WTC11 (cell line): ENCODE results near the gene NSFL1C. TPM values are rescaled to one million over a fixed set of nuclear protein-coding genes. Genes with fewer than 3 reads are reported as not detected.

Experiments
- ATAC-seq: fragments of 200-7000 bp; cut with Tn5 transposase; 2 replicates; pipeline ENCODE4 v1.10.0; 2021; ENCODE audit warnings: mild to moderate bottlenecking, moderate library complexity
- CTCF ChIA-PET: fragments of 300-600 bp; sonication (Branson Sonifier 250); formaldehyde crosslinking; loops from one replicate; lab custom pipeline; 2021; ENCODE audit warnings: antibody characterized with exemption; lab: Charles Lee
- POLR2A ChIA-PET: fragments of 350-600 bp; sonication (Branson Sonifier 250); formaldehyde crosslinking; loops from one replicate; lab custom pipeline; 2021; ENCODE audit warnings: antibody characterized with exemption; lab: Charles Lee
- DNase-seq: peaks from one replicate; pipeline ENCODE4 v3.0.0; 2021; ENCODE audit warnings: low spot score
- H3K27ac Mint-ChIP-seq: 2 replicates; pipeline ENCODE4 v1.8.0; 2021; ENCODE audit warnings: mixed read lengths
- H3K27me3 Mint-ChIP-seq: 2 replicates; pipeline ENCODE4 v1.8.0; 2021; ENCODE audit warnings: low read depth, mild to moderate bottlenecking, moderate library complexity, mixed read lengths
- H3K36me3 Mint-ChIP-seq: 2 replicates; pipeline ENCODE4 v1.8.0; 2021; ENCODE audit warnings: mixed read lengths
- H3K4me1 Mint-ChIP-seq: 2 replicates; pipeline ENCODE4 v1.8.0; 2022; ENCODE audit warnings: mixed read lengths
- H3K4me3 Mint-ChIP-seq: 2 replicates; pipeline ENCODE4 v1.8.0; 2021; ENCODE audit warnings: mild to moderate bottlenecking, moderate library complexity, mixed read lengths
- H3K9me3 Mint-ChIP-seq: 2 replicates; pipeline ENCODE4 v1.8.0; 2021; ENCODE audit warnings: mixed read lengths
- ARID4B ChIP-seq: sonication (generic); formaldehyde crosslinking; IDR thresholded peaks from 2 replicates; pipeline ENCODE4 v1.8.0; 2023; ENCODE audit warnings: missing genetic modification reagents, mild to moderate bottlenecking, borderline replicate concordance
- ATF3 ChIP-seq: sonication (generic); formaldehyde crosslinking; conservative IDR thresholded peaks from 2 replicates; pipeline ENCODE4 v1.8.1; 2022; ENCODE audit warnings: mild to moderate bottlenecking, missing genetic modification reagents
- ATF6 ChIP-seq: sonication (generic); formaldehyde crosslinking; IDR thresholded peaks from 2 replicates; pipeline ENCODE4 v1.8.1; 2023; ENCODE audit warnings: mild to moderate bottlenecking, missing genetic modification reagents
- E2F4 ChIP-seq: sonication (generic); formaldehyde crosslinking; IDR thresholded peaks from 2 replicates; pipeline ENCODE4 v1.8.1; 2022; ENCODE audit warnings: low read depth, mild to moderate bottlenecking, moderate library complexity, missing genetic modification reagents, borderline replicate concordance
- ETV6 ChIP-seq: sonication (generic); formaldehyde crosslinking; IDR thresholded peaks from 2 replicates; pipeline ENCODE4 v1.8.1; 2022; ENCODE audit warnings: mild to moderate bottlenecking, missing genetic modification reagents
- GRHL2 ChIP-seq: fragments of 250-450 bp; sonication (Bioruptor Pico); IDR thresholded peaks from 2 replicates; pipeline ENCODE4 v1.8.0; 2022; ENCODE audit warnings: mild to moderate bottlenecking, moderate library complexity; ENCODE audit not compliant: insufficient replicate concordance, severe bottlenecking
- GTF2I ChIP-seq: fragments of 250-450 bp; sonication (Bioruptor Pico); conservative IDR thresholded peaks from 2 replicates; pipeline ENCODE4 v1.4.0; 2021; ENCODE audit warnings: mild to moderate bottlenecking
- IRF2 ChIP-seq: sonication (generic); formaldehyde crosslinking; IDR thresholded peaks from 2 replicates; pipeline ENCODE4 v1.8.0; 2022; ENCODE audit warnings: low read depth, missing genetic modification reagents, borderline replicate concordance
- MAX ChIP-seq: sonication (generic); formaldehyde crosslinking; IDR thresholded peaks from 2 replicates; pipeline ENCODE4 v1.8.0; 2022; ENCODE audit warnings: mild to moderate bottlenecking, missing genetic modification reagents
- NR2C2 ChIP-seq: sonication (generic); formaldehyde crosslinking; IDR thresholded peaks from 2 replicates; pipeline ENCODE4 v1.8.0; 2022; ENCODE audit warnings: mild to moderate bottlenecking, missing genetic modification reagents
- PREB ChIP-seq: sonication (generic); formaldehyde crosslinking; IDR thresholded peaks from 2 replicates; pipeline ENCODE4 v1.8.1; 2022; ENCODE audit warnings: mild to moderate bottlenecking, missing genetic modification reagents, moderate library complexity, borderline replicate concordance
- TP53 ChIP-seq: sonication (generic); formaldehyde crosslinking; IDR thresholded peaks from 2 replicates; pipeline ENCODE4 v1.8.1; 2023; ENCODE audit warnings: mild to moderate bottlenecking, missing genetic modification reagents
- ZMAT4 ChIP-seq: fragments of 250-450 bp; sonication (Bioruptor Pico); IDR thresholded peaks from 2 replicates; pipeline ENCODE4 v1.9.0; 2021; ENCODE audit warnings: mild to moderate bottlenecking
- ZNF416 ChIP-seq: fragments of 250-450 bp; sonication (Bioruptor Pico); IDR thresholded peaks from 2 replicates; pipeline ENCODE4 v1.9.0; 2021; ENCODE audit warnings: mild to moderate bottlenecking, inconsistent platforms
- ZNF423 ChIP-seq: fragments of 250-450 bp; sonication (Bioruptor Pico); IDR thresholded peaks from 2 replicates; pipeline ENCODE4 v2.1.2; 2022; ENCODE audit warnings: mild to moderate bottlenecking, moderate library complexity
- ZNF425 ChIP-seq: fragments of 250-450 bp; sonication (Bioruptor Pico); conservative IDR thresholded peaks from 2 replicates; pipeline ENCODE4 v1.9.0; 2021; ENCODE audit warnings: mild to moderate bottlenecking
- ZNF512 ChIP-seq: sonication (generic); formaldehyde crosslinking; IDR thresholded peaks from 2 replicates; pipeline ENCODE4 v1.8.1; 2022; ENCODE audit warnings: missing genetic modification reagents, borderline replicate concordance
- total RNA-seq: library from RNA; stranded (reverse); gene quantifications from 3 replicates; pipeline ENCODE4 v1.2.3, GENCODE V29; 2021

Gene NSFL1C
- total RNA-seq, 1 experiment from 2014 or later = 85.5 TPM

- no peak for TF ChIP-seq ARID4B (CRISPR knock-in tag)
These were observed 1.0 kb downstream of the NSFL1C start (continued) for GRCh38 chr20:1465470-1466210.

- Mint-ChIP-seq H3K27ac (no peak overlapping the region), H3K4me3 (no peak overlapping the region), H3K4me1 (peaks cover 22% of the 10 kb centered on the region), H3K36me3 (peaks cover 26% of the 10 kb centered on the region), H3K27me3 (peaks cover 4% of the 10 kb centered on the region; the same call in 1 of the 2 replicates), H3K9me3 (no peaks in the 10 kb centered on the region)
- ChIA-PET POLR2A (no interaction called here), CTCF (interaction anchor here (1.2 kb wide), 1 partner anchor 40 kb away, joined by 3 read pairs; no protein-coding TSS in a partner anchor)
- DNase-seq = no peak
- TF ChIP-seq ATF3 = no peak
- no peak for TF ChIP-seq NR2C2
- TF ChIP-seq TP53 (CRISPR knock-in tag) = no peak
- TF ChIP-seq ETV6 = no peak
- TF ChIP-seq GTF2I = no peak
- TF ChIP-seq ZNF425 (CRISPR knock-in tag) = no peak
- TF ChIP-seq PREB = no peak
- no peak for TF ChIP-seq ZMAT4 (CRISPR knock-in tag)
- TF ChIP-seq IRF2 (CRISPR knock-in tag) = no peak
- TF ChIP-seq GRHL2 = no peak
- TF ChIP-seq E2F4 (CRISPR knock-in tag) = no peak
- TF ChIP-seq MAX (CRISPR knock-in tag) = no peak
- TF ChIP-seq ZNF416 (CRISPR knock-in tag) = no peak
- no peak for TF ChIP-seq ZNF512 (CRISPR knock-in tag)
- TF ChIP-seq ATF6 = no peak
- no peak for TF ChIP-seq ZNF423 (CRISPR knock-in tag)
- ATAC-seq = no peak
These were observed 2.6 kb downstream of the NSFL1C start for GRCh38 chr20:1463971-1464570.
